CD4-positive, alpha-beta T cell (primary cell): ENCODE results near the gene TCEA2. TPM values are rescaled to one million over a fixed set of nuclear protein-coding genes. Genes with fewer than 3 reads are reported as not detected.

Experiments
- ATAC-seq: fragments of 200-7000 bp; cut with Tn5 transposase; one replicate; pipeline ENCODE4 v1.10.0; 2022; ENCODE audit warnings: mild to moderate bottlenecking; ENCODE audit not compliant: poor library complexity
- CTCF ChIA-PET: fragments of 350-600 bp; sonication (Branson Sonifier 250); formaldehyde crosslinking; loops from one replicate; lab custom pipeline; 2021; ENCODE audit warnings: antibody characterized with exemption, inconsistent platforms; lab: Charles Lee
- POLR2A ChIA-PET: fragments of 350-600 bp; sonication (Branson Sonifier 250); formaldehyde crosslinking; loops from one replicate; lab custom pipeline; 2021; ENCODE audit warnings: antibody characterized with exemption, inconsistent platforms; lab: Charles Lee
- DNase-seq, 14 experiments: peaks; one replicate each; pipeline ENCODE4 v3.0.0-alpha.2; 2013 to 2020; ENCODE audit warnings: mixed read lengths in 2 of 14
- H3K27ac ChIP-seq, 2 donors: one replicate each; pipeline versions ENCODE4 v1.5.1 to v1.7.0; 2013; ENCODE audit warnings: low read length in 2 of 2, low read depth in 1 of 2, mild to moderate bottlenecking in 1 of 2
- H3K27me3 ChIP-seq, 2 experiments: 1 replicate in 1 of 2; 2 replicates in 1 of 2; pipeline versions ENCODE4 v1.6.1 to v1.7.0; 2013; ENCODE audit warnings: low read length in 2 of 2, control low read depth in 1 of 2, mild to moderate bottlenecking in 1 of 2, moderate library complexity in 1 of 2; ENCODE audit not compliant: insufficient read depth in 2 of 2, control insufficient read depth in 1 of 2
- H3K36me3 ChIP-seq: one replicate; pipeline ENCODE4 v1.6.1; 2013; ENCODE audit warnings: low read length, control low read depth; ENCODE audit not compliant: insufficient read depth
- H3K4me1 ChIP-seq: one replicate; pipeline ENCODE4 v1.6.1; 2013; ENCODE audit warnings: low read length, control low read depth; ENCODE audit not compliant: insufficient read depth
- H3K4me3 ChIP-seq: one replicate; pipeline ENCODE4 v1.5.1; 2013; ENCODE audit warnings: mild to moderate bottlenecking, low read length, moderate library complexity
- H3K9me3 ChIP-seq, 2 experiments: 1 replicate in 1 of 2; 2 replicates in 1 of 2; pipeline versions ENCODE4 v1.6.1 to v1.7.0; 2013; ENCODE audit warnings: low read length in 2 of 2, mild to moderate bottlenecking in 2 of 2, control low read depth in 1 of 2, moderate library complexity in 1 of 2; ENCODE audit not compliant: control insufficient read depth in 1 of 2, insufficient read depth in 1 of 2
- H3K27ac Mint-ChIP-seq: one replicate; pipeline ENCODE4 v1.8.0; 2020; ENCODE audit warnings: mixed read lengths
- H3K27me3 Mint-ChIP-seq: one replicate; pipeline ENCODE4 v1.8.0; 2021; ENCODE audit warnings: mixed read lengths
- H3K36me3 Mint-ChIP-seq: one replicate; pipeline ENCODE4 v1.8.0; 2021; ENCODE audit warnings: low read depth, mixed read lengths
- H3K4me1 Mint-ChIP-seq: one replicate; pipeline ENCODE4 v1.8.0; 2021; ENCODE audit warnings: low read depth, mixed read lengths
- H3K4me3 Mint-ChIP-seq: one replicate; pipeline ENCODE4 v1.8.0; 2020; ENCODE audit warnings: mild to moderate bottlenecking, mixed read lengths
- H3K9me3 Mint-ChIP-seq: one replicate; pipeline ENCODE4 v1.8.0; 2020; ENCODE audit warnings: mixed read lengths
- CTCF ChIP-seq: fragments of 200-600 bp; IDR thresholded peaks from one replicate; pipeline ENCODE4 v1.8.0; 2022; ENCODE audit warnings: antibody characterized with exemption, mild to moderate bottlenecking
- intact Hi-C, 2 experiments: fragments of 100-400 bp; cut with DNase I in 1 of 2; cut with micrococcal nuclease in 1 of 2; formaldehyde crosslinking; loops; one replicate each; pipeline versions ENCODE4 v1.15.1 to v1.9.0; 2023 to 2025; cut with DNase I, micrococcal nuclease
- total RNA-seq, 174 experiments: library from RNA in 2 of 174; stranded (reverse) in 2 of 174; gene quantifications; one replicate each; pipeline ENCODE4 v1.2.3 and lab custom pipeline; 2021 to 2026

Gene TCEA2
- total RNA-seq, 2 experiments from 2014 or later, result 28.4 to 29.9 TPM

GRCh38 chr20:64035933-64036345, 27.1 kb upstream of the TCEA2 start, which contains the start of gene C20orf204:
Gene C20orf204 (plus strand): TSS chr20:64036182. CDS start chr20:64036324, 142 bp downstream.
- no peak for TF ChIP-seq CTCF
- DNase-seq (no peak), ATAC-seq (no peak)
- ChIA-PET POLR2A (no interaction called here), CTCF (no interaction called here)
- Histone ChIP-seq H3K4me3 (no peak within 1 kb of the TSS), H3K4me1 (peaks cover 71% of the 10 kb centered on the region), H3K36me3 (peaks cover 24% of the 10 kb centered on the region), H3K27ac (peak within 1 kb of the TSS in 1 of 2 donors; percentile 7), H3K9me3 (no peaks in the 10 kb centered on the region), H3K27me3 (peaks cover 0 to 4% of the 10 kb centered on the region in 2 experiments)
- Mint-ChIP-seq H3K4me1 (peaks cover 30% of the 10 kb centered on the region), H3K36me3 (peaks cover 25% of the 10 kb centered on the region), H3K27ac (peak within 1 kb of the TSS; percentile 72), H3K9me3 (no peaks in the 10 kb centered on the region), H3K4me3 (peak within 1 kb of the TSS; percentile 45), H3K27me3 (no peaks in the 10 kb centered on the region)
- intact Hi-C loops, result loop anchor here in 1 of 2 experiments (10.0 kb wide), 1 partner anchor 51 kb away; the partner anchor contains the start of gene PRPF6

DNA sequence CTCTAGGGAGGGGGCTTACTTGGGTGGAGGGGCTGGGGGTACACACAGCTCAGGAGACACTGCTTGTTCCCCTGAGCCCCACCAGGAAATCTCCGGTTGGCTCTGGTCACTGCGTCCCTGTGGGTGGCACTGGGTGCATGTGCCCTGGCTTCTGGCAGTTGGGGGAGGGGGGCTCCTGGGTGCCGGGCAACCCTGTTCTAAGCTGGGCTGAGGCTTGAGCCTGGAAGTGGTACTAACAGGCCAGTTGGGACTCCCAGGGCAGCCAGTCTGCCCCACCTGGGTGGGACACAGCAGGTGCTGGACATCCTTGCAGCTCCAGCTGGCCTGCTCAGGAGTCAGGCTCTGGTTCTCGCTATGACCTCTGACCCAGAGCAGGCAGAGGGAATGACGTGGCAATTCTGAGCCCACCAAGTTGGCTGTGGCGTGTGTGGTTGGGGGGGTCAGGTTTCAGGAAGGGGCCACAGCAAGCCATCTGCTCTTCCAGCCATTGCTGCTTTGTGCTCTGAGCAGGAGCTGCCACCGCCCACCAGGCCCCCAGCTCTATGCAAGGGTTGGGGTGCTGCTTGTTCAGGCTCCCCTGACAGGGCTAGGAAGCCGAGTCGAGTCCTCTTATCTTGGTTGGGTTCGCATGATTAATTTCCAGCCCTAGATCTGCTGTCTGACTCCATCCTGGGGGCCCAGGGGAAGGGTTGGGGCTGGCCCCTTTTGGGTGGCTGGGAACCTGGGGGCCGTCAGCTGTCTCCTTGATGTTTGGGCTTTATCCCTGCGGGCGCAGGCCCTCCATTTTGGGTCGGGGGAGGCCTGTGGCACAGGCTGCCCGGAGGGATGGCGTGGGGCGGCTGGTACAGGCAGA, 26.4 kb upstream of the TCEA2 start:
- H3K27me3 ChIP-seq, result peaks cover 0 to 4% of the 10 kb centered on the region in 2 experiments
- no peaks in the 10 kb centered on the region for H3K9me3 ChIP-seq
- intact Hi-C loops, result loop anchor here in 1 of 2 experiments (10.0 kb wide), 1 partner anchor 52 kb away; the partner anchor contains the start of gene PRPF6
- no peak overlapping the region for H3K27ac Mint-ChIP-seq
- no peaks in the 10 kb centered on the region for H3K9me3 Mint-ChIP-seq
- CTCF ChIA-PET, result interaction anchor here (0.8 to 2.9 kb wide), 2 partner anchors 22 to 35 kb away, joined by 4 to 19 read pairs; no protein-coding TSS in a partner anchor
- H3K27me3 Mint-ChIP-seq, result no peaks in the 10 kb centered on the region
- H3K27ac ChIP-seq, result no peak overlapping the region
- peaks cover 77% of the 10 kb centered on the region for H3K4me1 ChIP-seq
- H3K4me1 Mint-ChIP-seq, result peaks cover 34% of the 10 kb centered on the region
- H3K4me3 Mint-ChIP-seq, result no peak overlapping the region
- ATAC-seq (no peak), DNase-seq (no peak)
- TF ChIP-seq CTCF, result no peak
- POLR2A ChIA-PET, result interaction anchor here (1.1 kb wide), 1 partner anchor 9 kb away, joined by 3 read pairs; no protein-coding TSS in a partner anchor
- H3K36me3 Mint-ChIP-seq, result peaks cover 20% of the 10 kb centered on the region
- no peak overlapping the region for H3K4me3 ChIP-seq
- peaks cover 22% of the 10 kb centered on the region for H3K36me3 ChIP-seq

DNA sequence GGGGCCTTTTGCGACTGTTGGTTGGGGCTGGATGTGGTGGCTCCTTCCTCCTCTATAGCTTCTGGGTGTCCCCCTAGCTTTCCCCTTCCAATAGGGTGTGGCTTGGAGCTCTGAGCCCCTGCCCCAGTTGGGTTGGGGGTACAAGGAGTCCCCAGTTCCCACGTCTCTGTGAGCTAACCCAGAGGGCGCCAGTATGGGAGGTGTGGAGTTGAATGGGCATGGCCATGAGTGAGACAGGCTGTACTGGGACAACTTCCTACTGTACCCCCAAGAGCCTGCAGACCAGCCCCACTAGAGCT, 25.9 kb upstream of the TCEA2 start:
- Histone ChIP-seq H3K9me3 (no peaks in the 10 kb centered on the region), H3K4me1 (peaks cover 83% of the 10 kb centered on the region), H3K4me3 (no peak overlapping the region), H3K36me3 (peaks cover 16% of the 10 kb centered on the region), H3K27ac (no peak overlapping the region), H3K27me3 (peaks cover 0 to 4% of the 10 kb centered on the region in 2 experiments)
- Mint-ChIP-seq H3K36me3 (peaks cover 15% of the 10 kb centered on the region), H3K9me3 (no peaks in the 10 kb centered on the region), H3K4me1 (peaks cover 34% of the 10 kb centered on the region), H3K27me3 (no peaks in the 10 kb centered on the region), H3K4me3 (peak overlapping the region; percentile 87), H3K27ac (peak overlapping the region; percentile 53)
- no peak for DNase-seq
- ChIA-PET POLR2A (interaction anchor here (1.1 to 2.7 kb wide), 2 partner anchors 10 to 57 kb away, joined by 3 to 36 read pairs; partner anchors contain the start of genes PRPF6 and SAMD10), CTCF (interaction anchor here (0.8 to 2.9 kb wide), 3 partner anchors 21 to 36 kb away, joined by 4 to 19 read pairs (median 10); no protein-coding TSS in a partner anchor)
- no peak for ATAC-seq
- TF ChIP-seq CTCF, result no peak
- intact Hi-C loops, result loop anchor here in 1 of 2 experiments (10.0 kb wide), 1 partner anchor 52 kb away; the partner anchor contains the start of gene PRPF6
